NB4 (cell line): ENCODE measurements around the gene ACBD4.

ENCODE experiments used
- DNase-seq: peaks from one replicate; pipeline ENCODE4 v3.0.0; 2010; ENCODE audit warnings: low read depth
- H3K4me3 ChIP-seq: one replicate; pipeline ENCODE4 v1.5.1; 2011; ENCODE audit warnings: mild to moderate bottlenecking, low read depth, low read length, moderate library complexity
- MYC ChIP-seq: IDR thresholded peaks from 2 replicates; pipeline ENCODE4 v1.6.1; 2011; ENCODE audit warnings: low read depth, low read length
- POLR2A ChIP-seq: IDR thresholded peaks from 2 replicates; pipeline ENCODE4 v1.6.1; 2011; ENCODE audit warnings: mild to moderate bottlenecking; ENCODE audit not compliant: insufficient read length; ENCODE audit errors: extremely low read depth
- TF ChIP-seq, protein P1 (sequence below): IDR thresholded peaks from 2 replicates; pipeline ENCODE4 v1.6.1; 2011; ENCODE audit warnings: low read depth, low read length
- TF ChIP-seq, protein P2 (sequence below): IDR thresholded peaks from one replicate; pipeline ENCODE4 v1.5.1; 2012; ENCODE audit warnings: low read depth, low read length

ACBD4 gene

DNA sequence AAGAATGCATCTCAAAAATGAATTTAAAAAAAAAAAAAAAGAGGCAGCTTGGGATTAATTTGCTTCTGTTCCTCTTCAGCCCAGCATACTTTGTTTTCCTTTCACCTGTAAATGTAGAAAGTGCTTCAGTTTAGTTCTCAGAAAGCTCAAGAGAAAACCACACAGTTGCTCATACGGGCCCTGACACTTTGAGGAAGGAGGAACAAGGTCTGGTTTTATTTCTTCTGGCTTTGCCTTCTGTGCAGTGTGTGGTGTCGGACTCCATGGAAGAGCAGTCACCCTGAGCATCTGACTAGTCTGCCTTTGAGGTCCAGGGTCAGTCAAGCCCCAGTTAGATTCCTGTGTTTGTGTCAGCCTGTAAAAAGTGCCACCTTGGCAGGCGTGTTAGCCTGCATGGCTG, 46.7 kb upstream of the ACBD4 start:
- no peak for DNase-seq
- H3K4me3 ChIP-seq = no peak overlapping the region
- TF ChIP-seq MYC = no peak
- no peak for TF ChIP-seq POLR2A
- TF ChIP-seq, protein P1, sequence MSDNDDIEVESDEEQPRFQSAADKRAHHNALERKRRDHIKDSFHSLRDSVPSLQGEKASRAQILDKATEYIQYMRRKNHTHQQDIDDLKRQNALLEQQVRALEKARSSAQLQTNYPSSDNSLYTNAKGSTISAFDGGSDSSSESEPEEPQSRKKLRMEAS = no peak
- TF ChIP-seq, protein P2, sequence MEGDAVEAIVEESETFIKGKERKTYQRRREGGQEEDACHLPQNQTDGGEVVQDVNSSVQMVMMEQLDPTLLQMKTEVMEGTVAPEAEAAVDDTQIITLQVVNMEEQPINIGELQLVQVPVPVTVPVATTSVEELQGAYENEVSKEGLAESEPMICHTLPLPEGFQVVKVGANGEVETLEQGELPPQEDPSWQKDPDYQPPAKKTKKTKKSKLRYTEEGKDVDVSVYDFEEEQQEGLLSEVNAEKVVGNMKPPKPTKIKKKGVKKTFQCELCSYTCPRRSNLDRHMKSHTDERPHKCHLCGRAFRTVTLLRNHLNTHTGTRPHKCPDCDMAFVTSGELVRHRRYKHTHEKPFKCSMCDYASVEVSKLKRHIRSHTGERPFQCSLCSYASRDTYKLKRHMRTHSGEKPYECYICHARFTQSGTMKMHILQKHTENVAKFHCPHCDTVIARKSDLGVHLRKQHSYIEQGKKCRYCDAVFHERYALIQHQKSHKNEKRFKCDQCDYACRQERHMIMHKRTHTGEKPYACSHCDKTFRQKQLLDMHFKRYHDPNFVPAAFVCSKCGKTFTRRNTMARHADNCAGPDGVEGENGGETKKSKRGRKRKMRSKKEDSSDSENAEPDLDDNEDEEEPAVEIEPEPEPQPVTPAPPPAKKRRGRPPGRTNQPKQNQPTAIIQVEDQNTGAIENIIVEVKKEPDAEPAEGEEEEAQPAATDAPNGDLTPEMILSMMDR = no peak

- no peak for DNase-seq
- TF ChIP-seq, protein P2 = no peak
- TF ChIP-seq MYC (no peak), POLR2A (no peak)
- TF ChIP-seq, protein P1 = no peak
- no peak overlapping the region for H3K4me3 ChIP-seq
These were observed 44.8 kb upstream of the ACBD4 start for GRCh38 chr17:45090711-45091110.

- TF ChIP-seq MYC (no peak), POLR2A (no peak)
- TF ChIP-seq, protein P2 = no peak
- TF ChIP-seq, protein P1 = no peak
- H3K4me3 ChIP-seq = no peak overlapping the region
- no peak for DNase-seq
These were observed 43.6 kb upstream of the ACBD4 start for GRCh38 chr17:45091778-45092425.

- DNase-seq = no peak
- no peak for TF ChIP-seq POLR2A
- TF ChIP-seq MYC = no peak
- TF ChIP-seq, protein P2 = no peak
- TF ChIP-seq, protein P1 = no peak
- no peak overlapping the region for H3K4me3 ChIP-seq
These were observed 42.5 kb upstream of the ACBD4 start for GRCh38 chr17:45092911-45093430.

DNA sequence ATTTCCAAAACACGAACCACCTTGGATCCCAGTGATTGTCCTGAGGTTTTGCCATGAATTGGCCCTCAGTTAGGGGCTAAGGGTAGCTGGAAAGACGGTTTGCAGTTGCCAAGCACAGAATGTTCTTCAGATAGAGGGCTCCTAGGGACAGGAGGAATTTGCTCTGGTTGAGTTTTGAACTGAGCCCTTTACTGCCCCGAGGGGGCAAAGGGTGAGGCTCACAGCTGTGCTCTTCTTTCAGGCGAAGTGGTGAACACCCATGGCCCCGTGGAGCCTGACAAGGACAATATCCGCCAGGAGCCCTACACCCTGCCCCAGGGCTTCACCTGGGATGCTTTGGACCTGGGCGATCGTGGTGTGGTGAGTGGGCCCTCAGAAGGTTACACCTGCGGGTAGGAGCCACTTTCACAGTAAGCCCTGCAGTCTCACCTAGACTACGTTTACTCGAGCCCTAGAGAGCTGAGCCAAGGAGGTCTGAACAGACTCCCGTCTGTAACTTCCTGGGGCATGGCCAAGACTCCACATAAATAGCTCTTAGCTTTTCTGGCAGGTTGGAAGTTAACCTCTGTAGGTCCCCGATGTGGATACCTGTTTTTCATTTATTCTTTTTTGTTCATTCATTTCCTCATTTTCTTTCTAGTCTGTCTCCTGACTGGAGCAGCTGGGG, 41.9 kb upstream of the ACBD4 start:
- H3K4me3 ChIP-seq = no peak overlapping the region
- TF ChIP-seq, protein P1 = no peak
- no peak for TF ChIP-seq POLR2A
- no peak for TF ChIP-seq MYC
- TF ChIP-seq, protein P2 = no peak
- DNase-seq = no peak
